VCaP (cell line): Measurements from ENCODE around the gene CELSR2.

Experiments used
- H3K27ac ChIP-seq: fragments of 450-650 bp; 2 replicates; pipeline ENCODE4 v1.5.1; 2017
- CTCF ChIP-seq: fragments of 450-650 bp; conservative IDR thresholded peaks from 2 replicates; pipeline ENCODE4 v1.5.1; 2017; ENCODE audit warnings: mild to moderate bottlenecking, moderate library complexity

CELSR2 gene

GRCh38 chr1:109255097-109255651, 5.8 kb downstream of the CELSR2 start:
- no peak overlapping the region for H3K27ac ChIP-seq
- TF ChIP-seq CTCF: no peak

GRCh38 chr1:109255678-109256077, 6.3 kb downstream of the CELSR2 start:
- H3K27ac ChIP-seq: no peak overlapping the region

GRCh38 chr1:109256085-109256484, 6.7 kb downstream of the CELSR2 start:
- no peak overlapping the region for H3K27ac ChIP-seq
- no peak for TF ChIP-seq CTCF

More at GRCh38 chr1:109255678-109256077, 6.3 kb downstream of the CELSR2 start:
- no peak for TF ChIP-seq CTCF

- TF ChIP-seq CTCF: no peak
- H3K27ac ChIP-seq: no peak overlapping the region
Observed at GRCh38 chr1:109256971-109257681, 7.8 kb downstream of the CELSR2 start.

- no peak overlapping the region for H3K27ac ChIP-seq
Observed at GRCh38 chr1:109257682-109258421, 8.5 kb downstream of the CELSR2 start.

GRCh38 chr1:109258481-109259466, 9.4 kb downstream of the CELSR2 start:
- no peak overlapping the region for H3K27ac ChIP-seq
- no peak for TF ChIP-seq CTCF

More at GRCh38 chr1:109257682-109258421, 8.5 kb downstream of the CELSR2 start:
- TF ChIP-seq CTCF: no peak
